ENCODE measurements around the gene MICB.
"Not testable (repeated sequence)": the region's sequence is repeated elsewhere in the genome, so short reads cannot be mapped to it uniquely, and the experiment has no call there.

MICB gene

GRCh38 chr6:31548544-31548873, 50.6 kb downstream of the MICB start:
- TF ChIP-seq ZNF384 (IDR thresholded peaks at IDR 0.05): no peak
- no peak for TF ChIP-seq ARNT (IDR thresholded peaks at IDR 0.05)
- TF ChIP-seq L3MBTL2 (conservative IDR thresholded peaks at IDR 0.05): no peak
- TF ChIP-seq FOXA1 (IDR thresholded peaks at IDR 0.05): no peak
- TF ChIP-seq, protein P1, sequence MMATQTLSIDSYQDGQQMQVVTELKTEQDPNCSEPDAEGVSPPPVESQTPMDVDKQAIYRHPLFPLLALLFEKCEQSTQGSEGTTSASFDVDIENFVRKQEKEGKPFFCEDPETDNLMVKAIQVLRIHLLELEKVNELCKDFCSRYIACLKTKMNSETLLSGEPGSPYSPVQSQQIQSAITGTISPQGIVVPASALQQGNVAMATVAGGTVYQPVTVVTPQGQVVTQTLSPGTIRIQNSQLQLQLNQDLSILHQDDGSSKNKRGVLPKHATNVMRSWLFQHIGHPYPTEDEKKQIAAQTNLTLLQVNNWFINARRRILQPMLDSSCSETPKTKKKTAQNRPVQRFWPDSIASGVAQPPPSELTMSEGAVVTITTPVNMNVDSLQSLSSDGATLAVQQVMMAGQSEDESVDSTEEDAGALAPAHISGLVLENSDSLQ (IDR thresholded peaks at IDR 0.05): no peak
- no peak for TF ChIP-seq ELF4 (IDR thresholded peaks at IDR 0.05)
- TF ChIP-seq FOXK2 (IDR thresholded peaks at IDR 0.05): no peak
- TF ChIP-seq SUZ12 (IDR thresholded peaks at IDR 0.05): no peak
- no peak for TF ChIP-seq NFRKB (IDR thresholded peaks at IDR 0.05)
- no peak for TF ChIP-seq BHLHE40 (IDR thresholded peaks at IDR 0.05; ENCODE audit: borderline replicate concordance)
- ChIA-PET CTCF (interaction anchor here (2.4 to 3.7 kb wide), 2 partner anchors 32 to 50 kb away, joined by 7 to 61 read pairs; no protein-coding TSS in a partner anchor), POLR2A (interaction anchor here (1.1 to 1.9 kb wide), 5 partner anchors 10 to 279 kb away, joined by 3 to 5 read pairs (median 4); partner anchors contain the start of genes HSPA1B and LSM2)
- no peak for DNase-seq (ENCODE audit: extremely low spot score)

DNA sequence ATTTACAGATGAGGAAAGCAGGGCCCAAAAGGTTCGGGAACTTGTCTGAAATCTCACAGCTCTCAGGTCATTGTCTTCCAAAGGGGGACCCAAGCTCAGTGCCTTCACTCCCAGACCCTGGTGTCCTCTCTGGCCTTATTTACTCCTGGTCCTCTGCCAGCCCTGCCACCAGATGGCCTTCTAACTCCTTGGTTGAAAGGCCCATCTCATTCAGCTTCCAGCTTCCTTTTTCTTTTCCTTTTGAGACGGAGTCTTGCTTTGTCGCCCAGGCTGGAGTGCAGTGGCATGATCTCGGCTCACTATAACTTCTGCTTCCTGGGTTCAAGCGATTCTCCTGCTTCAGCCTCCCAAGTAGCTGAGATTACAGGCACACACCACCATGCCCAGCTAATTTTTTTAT, 53.4 kb downstream of the MICB start:
- ChIA-PET CTCF (interaction anchor here (0.7 to 1.4 kb wide), 8 partner anchors 23 to 59 kb away, joined by 3 to 25 read pairs (median 4); partner anchors contain the start of gene NCR3), POLR2A (interaction anchor here (2.2 to 2.4 kb wide), 2 partner anchors 9 to 46 kb away, joined by 12 to 14 read pairs; partner anchors contain the start of gene DDX39B)
- DNase-seq (ENCODE audit: extremely low spot score): not testable (repeated sequence)

DNA sequence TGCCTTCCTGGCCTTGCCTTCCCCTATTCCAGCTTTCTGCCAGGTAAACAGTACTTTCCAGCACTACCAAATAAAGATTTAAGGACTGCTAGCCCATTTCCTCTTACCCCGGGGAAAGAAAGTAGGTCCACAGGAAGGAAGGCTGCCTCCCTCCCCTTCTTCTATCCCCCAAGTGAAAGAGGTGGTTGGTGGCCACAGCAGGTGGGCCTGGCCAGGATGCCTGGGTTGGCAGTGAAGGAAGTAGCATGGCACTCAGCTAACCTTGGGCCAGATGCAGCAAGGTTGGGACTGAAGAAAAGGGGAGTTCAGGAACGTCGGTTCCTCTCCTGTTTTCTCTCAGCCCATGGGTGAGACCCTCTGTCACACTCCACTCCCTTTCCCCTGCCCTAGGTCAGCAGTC, 58.4 kb downstream of the MICB start:
- no peak for DNase-seq (ENCODE audit: extremely low spot score)
- CTCF ChIA-PET: no interaction called here
- TF ChIP-seq FOXM1 (IDR thresholded peaks at IDR 0.05; ENCODE audit: borderline replicate concordance) (no peak), FOXA1 (IDR thresholded peaks at IDR 0.05) (no peak), LEF1 (IDR thresholded peaks at IDR 0.05; ENCODE audit: borderline replicate concordance) (no peak), BHLHE40 (IDR thresholded peaks at IDR 0.05; ENCODE audit: borderline replicate concordance) (no peak), ARNT (IDR thresholded peaks at IDR 0.05) (no peak), SUZ12 (IDR thresholded peaks at IDR 0.05) (no peak), NFRKB (IDR thresholded peaks at IDR 0.05) (no peak), HDGF (IDR thresholded peaks at IDR 0.05; ENCODE audit: borderline replicate concordance) (no peak), ZNF384 (IDR thresholded peaks at IDR 0.05) (no peak), ELF4 (IDR thresholded peaks at IDR 0.05) (no peak), L3MBTL2 (conservative IDR thresholded peaks at IDR 0.05) (no peak), CTBP1 (IDR thresholded peaks at IDR 0.05; ENCODE audit: borderline replicate concordance) (no peak), SP1 (IDR thresholded peaks at IDR 0.05) (no peak)
- TF ChIP-seq, protein P1 (IDR thresholded peaks at IDR 0.05): no peak
- POLR2A ChIA-PET: no interaction called here

DNA sequence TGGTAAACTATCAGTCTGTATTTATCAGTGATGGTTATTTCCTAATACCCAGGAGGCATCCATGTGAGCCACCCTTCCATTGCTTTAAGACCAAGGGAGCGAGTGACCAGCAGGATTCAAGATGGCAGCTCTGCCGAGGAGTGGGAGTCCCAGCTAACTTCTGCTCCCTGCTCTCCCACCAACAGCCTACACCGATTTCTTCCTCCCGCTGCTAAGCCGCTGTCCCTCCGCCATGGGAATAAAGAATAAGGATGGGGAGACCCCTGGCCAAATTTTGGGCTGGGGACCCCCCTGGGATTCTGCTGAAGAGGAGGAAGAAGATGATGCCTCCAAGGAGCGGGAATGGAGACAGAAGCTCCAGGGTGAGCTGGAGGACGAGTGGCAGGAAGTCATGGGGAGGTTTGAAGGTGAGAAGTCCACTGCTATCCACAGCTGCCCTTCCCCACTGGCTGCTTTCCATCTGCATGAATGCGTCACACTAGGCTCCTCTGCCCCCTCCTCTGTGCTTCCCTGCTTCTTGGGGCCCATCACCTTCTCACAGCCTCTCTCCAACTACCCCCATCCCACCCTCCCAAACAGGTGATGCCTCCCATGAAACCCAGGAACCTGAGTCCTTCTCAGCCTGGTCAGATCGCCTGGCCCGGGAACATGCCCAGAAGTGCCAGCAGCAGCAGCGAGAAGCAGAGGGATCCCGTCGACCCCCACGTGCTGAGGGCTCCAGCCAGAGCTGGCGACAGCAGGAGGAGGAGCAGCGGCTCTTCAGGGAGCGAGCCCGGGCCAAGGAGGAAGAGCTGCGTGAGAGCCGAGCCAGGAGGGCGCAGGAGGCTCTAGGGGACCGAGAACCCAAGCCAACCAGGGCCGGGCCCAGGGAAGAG, 59.7 kb downstream of the MICB start:
- POLR2A ChIA-PET: no interaction called here
- TF ChIP-seq ZNF384 (IDR thresholded peaks at IDR 0.05) (no peak), TARDBP (IDR thresholded peaks at IDR 0.05) (no peak), FOXM1 (IDR thresholded peaks at IDR 0.05; ENCODE audit: borderline replicate concordance) (no peak), FOXK2 (IDR thresholded peaks at IDR 0.05) (no peak), SP1 (IDR thresholded peaks at IDR 0.05) (no peak), ARNT (IDR thresholded peaks at IDR 0.05) (no peak), SUZ12 (IDR thresholded peaks at IDR 0.05) (no peak), NFRKB (IDR thresholded peaks at IDR 0.05) (no peak), HDGF (IDR thresholded peaks at IDR 0.05; ENCODE audit: borderline replicate concordance) (no peak), CTBP1 (IDR thresholded peaks at IDR 0.05; ENCODE audit: borderline replicate concordance) (no peak), L3MBTL2 (conservative IDR thresholded peaks at IDR 0.05) (no peak), LEF1 (IDR thresholded peaks at IDR 0.05; ENCODE audit: borderline replicate concordance) (no peak), ELF4 (IDR thresholded peaks at IDR 0.05) (no peak), FOXA1 (IDR thresholded peaks at IDR 0.05) (no peak), BHLHE40 (IDR thresholded peaks at IDR 0.05; ENCODE audit: borderline replicate concordance) (no peak)
- TF ChIP-seq, protein P1 (IDR thresholded peaks at IDR 0.05): no peak
- CTCF ChIA-PET: no interaction called here
- no peak for DNase-seq (ENCODE audit: extremely low spot score)

- no peak for DNase-seq (ENCODE audit: extremely low spot score)
- no peak for TF ChIP-seq TARDBP (IDR thresholded peaks at IDR 0.05)
- TF ChIP-seq NFRKB (IDR thresholded peaks at IDR 0.05): no peak
- no peak for TF ChIP-seq LEF1 (IDR thresholded peaks at IDR 0.05; ENCODE audit: borderline replicate concordance)
- no peak for TF ChIP-seq SP1 (IDR thresholded peaks at IDR 0.05)
- no peak for TF ChIP-seq SUZ12 (IDR thresholded peaks at IDR 0.05)
- no peak for TF ChIP-seq CTBP1 (IDR thresholded peaks at IDR 0.05; ENCODE audit: borderline replicate concordance)
- TF ChIP-seq BHLHE40 (IDR thresholded peaks at IDR 0.05; ENCODE audit: borderline replicate concordance): no peak
- TF ChIP-seq FOXA1 (IDR thresholded peaks at IDR 0.05): no peak
- TF ChIP-seq ARNT (IDR thresholded peaks at IDR 0.05): no peak
- TF ChIP-seq L3MBTL2 (conservative IDR thresholded peaks at IDR 0.05): no peak
- no peak for TF ChIP-seq FOXK2 (IDR thresholded peaks at IDR 0.05)
- POLR2A ChIA-PET: no interaction called here
- CTCF ChIA-PET: no interaction called here
Observed at GRCh38 chr6:31558318-31558625, 60.3 kb downstream of the MICB start.
